ENCODE measurements around the gene DLGAP4. TPM values are rescaled to one million over a fixed set of nuclear protein-coding genes. Genes with fewer than 3 reads are reported as not detected.

The DLGAP4 gene
- total RNA-seq, 1 donor from 2014 or later, result 31.5 TPM

DNA sequence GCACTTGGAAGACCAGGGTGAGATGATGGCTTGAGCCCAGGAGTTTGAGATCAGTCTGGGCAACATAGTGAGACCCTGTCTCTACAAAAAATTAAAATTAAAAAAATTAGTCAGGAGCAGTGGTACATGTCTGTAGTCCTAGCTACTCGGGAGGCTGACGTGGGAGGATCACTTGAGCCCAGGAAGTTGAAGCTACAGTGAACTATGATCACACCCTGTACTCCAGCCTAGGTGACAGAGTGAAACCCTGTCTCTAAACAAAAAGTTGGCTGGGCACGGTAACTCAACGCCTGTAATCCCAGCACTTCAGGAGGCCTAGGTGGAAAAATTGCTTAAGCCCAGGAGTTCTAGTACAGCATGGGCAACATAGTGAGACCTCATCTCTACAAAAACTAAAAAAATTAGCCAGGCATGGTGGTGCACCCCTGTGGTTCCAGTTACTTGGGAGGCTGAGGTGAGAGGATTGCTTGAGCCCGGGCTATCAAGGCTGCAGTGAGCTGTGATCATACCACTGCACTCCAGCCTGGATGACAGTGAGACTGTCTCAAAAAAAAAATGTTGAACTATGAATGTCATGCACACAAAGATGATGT, 174.4 kb downstream of the DLGAP4 start:
- no peak for ATAC-seq

DNA sequence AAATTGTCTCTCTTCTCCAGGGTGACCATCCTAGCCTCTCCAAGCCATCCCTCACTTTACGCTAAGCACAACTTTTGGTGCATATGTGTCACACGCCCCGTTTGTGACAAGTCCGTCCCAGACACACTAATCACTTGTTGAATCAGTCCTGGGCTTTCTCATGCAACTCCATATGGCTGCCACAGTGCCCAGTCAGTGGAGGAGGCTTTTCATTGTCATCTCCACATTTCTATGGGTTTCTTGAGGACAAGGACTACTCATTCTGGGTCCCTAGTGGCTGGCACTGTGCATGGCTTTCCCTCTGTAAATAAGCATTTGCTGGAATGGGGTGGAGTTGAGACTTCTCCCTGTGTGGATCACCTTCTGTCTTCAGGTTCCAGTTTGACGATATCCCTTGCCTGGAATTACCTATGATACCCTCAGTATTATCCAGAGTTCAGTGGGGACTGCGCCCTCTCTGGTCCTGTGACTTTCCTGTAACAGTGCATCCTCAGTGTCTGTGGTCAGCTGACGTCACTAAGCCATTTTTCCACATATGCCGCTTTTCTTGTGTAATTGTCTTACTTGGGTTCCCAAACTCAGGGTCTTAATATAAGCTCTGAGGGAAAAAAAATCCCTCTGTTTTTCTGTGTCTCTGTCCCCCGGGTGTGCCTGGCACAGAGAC, 175.4 kb downstream of the DLGAP4 start:
- ATAC-seq, result no peak

DNA sequence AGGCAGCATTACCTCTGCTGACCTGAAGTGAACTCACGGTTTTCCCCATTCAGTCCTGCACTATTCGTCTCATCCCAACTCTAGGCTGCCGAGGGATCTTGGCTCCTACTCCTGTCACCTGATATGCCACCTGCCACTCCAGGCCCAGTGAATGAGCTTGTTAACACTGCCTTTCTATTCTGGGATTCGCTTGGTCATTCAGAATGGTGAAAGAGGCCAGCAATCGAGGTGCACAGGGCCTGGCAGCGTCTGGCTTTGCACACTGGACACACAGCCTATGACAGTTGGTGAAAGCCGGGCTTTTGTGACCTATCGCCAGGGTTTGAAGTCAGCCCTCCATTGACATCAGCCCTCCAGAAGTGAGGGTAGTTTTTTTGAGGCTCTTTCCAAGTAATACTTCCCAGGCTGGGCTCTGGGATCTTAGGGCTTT, 175.9 kb downstream of the DLGAP4 start:
- ATAC-seq, result no peak

DNA sequence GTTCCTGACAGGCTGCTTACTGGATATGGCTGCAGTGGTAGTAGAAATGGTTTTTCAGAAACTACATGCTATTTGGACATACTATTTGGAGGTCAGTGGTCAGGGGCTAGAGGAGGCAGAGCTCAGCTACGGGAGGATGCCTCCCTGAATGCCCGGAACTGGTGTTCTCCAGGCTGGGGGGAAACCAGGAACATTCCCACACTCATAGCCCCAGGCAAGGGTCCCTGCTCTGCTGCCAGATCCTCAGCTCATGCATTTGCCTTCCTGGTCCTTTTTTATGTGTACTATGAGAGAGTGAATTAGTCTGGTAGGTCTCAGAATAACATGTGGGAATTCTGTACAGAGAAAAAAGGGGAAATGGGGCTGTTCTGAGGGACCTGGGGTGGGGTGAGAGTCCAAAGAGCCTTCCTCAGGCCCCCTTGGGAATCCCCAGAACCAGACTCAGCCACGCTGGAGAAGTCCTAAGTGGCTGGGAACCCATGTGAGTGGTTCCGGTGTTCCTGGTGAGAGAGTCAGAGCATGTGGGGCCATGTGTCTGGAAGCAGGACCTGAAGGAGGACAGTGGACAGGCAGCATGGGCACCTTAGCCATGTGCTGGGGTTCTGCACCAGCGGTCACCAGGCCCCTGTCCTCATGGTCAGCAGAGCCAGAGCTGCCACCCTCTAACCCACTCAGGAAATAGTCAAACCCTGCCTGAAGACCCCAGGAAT, 177.2 kb downstream of the DLGAP4 start:
- ATAC-seq, result no peak

DNA sequence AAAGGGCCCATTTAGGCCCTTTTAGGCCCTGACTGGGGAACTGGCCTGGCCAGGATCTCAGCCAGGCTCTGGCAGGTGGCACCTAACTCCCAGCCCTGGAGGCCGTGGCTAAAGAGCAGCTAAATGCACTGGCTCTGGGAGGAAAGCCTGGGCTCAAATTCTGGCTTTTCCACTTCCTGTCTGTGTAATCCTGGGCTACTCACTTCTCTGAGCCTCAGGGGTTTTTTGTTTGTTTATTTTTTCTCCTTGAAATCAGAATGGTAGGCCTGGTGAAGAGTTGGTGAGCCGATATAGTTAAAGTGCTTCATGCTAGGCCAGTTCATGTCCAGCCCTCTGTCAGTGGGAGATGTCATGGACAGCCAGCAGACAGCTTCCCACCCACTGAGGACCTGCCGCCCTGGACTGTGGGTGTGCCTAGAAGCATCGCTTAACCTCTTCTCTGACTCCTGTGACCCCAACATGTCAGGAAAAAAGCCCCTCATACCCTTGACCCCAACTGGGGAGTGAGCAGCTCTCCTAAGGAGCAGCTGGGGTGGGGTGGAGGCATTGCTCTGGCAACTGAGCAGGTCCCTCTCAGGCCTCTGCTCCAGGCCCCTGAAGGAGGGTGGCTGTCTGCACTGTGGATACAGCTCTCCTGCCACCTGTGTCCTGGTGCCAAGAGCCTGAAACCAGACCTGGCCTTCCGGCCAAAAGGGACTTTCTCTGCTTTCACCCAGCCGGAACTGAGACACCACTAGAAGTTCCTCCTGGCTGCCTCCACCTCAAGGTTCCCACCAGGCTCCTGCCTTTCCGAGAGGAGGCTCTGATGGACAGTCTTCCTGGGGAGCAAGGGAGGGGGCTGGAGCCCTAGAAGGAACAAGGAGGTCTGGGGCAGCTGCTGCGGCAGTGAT, 178.0 kb downstream of the DLGAP4 start:
- ATAC-seq, result no peak

DNA sequence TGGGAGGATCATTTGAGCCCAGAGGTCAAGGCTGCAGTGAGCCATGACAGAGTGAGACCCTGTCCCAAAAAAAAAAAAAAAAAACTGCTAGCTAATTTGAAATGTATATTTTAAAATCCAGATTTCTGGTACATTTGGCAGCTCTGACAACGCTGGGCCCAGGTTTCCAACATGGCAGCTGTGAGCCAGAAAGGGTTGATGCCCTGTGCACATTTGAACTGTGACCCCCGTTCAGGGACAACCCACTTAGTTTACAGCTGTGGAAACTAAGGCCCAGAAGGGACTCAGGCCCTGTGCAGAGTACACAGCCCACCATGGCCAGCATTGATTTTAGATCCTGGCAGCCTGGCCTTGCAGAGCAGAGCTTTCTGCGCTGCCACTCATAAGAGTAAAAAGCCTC, 179.1 kb downstream of the DLGAP4 start:
- ATAC-seq, result no peak

DNA sequence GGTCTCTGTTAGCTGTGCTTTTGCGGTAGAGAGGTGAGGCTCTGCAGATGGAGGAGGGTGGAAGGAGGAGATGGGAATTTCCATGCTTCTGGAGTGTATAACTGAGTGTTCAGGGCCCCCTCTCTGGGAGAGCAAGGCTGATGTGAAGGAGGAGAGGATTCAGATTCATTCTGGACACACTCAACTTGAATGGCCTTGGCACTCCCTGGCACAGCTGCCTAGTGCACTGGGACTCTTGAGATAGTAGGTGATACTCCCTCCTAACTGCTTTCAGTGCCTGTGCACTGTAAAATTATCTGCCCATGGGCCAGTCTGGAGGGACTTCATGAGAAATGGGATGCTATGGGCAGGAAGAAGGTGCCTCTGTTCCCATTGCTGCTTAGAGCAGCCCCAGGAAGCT, 180.9 kb downstream of the DLGAP4 start:
- no peak for ATAC-seq

DNA sequence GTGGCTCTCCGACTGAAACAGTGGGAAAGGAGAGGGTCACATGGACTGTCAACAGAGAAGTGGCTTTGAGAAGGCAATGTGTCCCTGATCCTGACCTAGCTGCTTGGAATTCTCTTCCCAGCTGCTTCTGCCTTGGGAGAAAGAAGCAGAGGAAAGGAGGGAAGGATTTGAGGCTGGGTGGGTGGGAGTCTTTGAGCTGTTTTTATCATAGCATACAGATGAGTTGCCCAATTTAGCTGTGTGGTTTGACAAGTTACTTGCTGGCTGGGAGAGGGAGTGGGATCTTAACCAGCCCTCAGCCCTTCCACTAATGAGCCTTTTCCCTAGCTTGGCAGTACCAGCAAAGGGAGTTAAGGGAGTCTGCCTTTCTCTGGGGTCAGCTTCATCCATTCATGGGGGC, 184.1 kb downstream of the DLGAP4 start:
- no peak for ATAC-seq

DNA sequence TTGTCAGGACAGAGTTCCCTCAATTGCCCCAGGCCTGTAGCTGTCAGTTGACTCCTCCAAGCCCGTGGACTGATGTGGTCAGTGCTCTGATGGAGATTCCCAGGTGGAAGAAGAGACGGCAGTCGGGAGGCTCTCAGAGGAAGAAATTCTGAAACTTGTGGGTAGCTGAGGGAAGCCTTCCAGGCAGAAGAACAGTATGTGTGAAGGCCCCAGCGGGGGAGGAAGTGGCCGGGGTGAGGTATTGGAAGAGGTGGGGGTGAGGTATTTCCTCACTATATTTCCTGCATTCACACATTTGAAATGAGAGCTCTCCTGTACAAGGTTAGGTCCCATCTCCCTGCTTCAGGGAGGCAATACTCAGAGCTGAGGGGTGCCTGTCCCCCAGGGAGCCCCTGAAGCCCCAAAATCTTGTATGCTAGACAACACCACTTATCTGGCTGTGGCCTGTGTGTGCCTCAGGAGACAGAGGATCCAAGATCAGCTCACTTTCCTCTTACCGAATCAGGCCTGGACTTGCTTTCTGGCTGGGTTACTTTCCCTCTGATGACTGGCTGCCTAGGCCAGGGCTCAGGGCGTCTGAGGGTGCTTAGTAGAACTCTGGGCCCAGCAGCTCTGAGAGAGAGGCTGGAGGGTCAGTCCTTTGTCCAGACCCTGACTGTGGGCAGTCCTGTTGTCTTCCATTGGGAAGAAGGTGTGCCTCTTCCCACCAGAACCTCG, 185.9 kb downstream of the DLGAP4 start:
- peak; percentile 73 for ATAC-seq

DNA sequence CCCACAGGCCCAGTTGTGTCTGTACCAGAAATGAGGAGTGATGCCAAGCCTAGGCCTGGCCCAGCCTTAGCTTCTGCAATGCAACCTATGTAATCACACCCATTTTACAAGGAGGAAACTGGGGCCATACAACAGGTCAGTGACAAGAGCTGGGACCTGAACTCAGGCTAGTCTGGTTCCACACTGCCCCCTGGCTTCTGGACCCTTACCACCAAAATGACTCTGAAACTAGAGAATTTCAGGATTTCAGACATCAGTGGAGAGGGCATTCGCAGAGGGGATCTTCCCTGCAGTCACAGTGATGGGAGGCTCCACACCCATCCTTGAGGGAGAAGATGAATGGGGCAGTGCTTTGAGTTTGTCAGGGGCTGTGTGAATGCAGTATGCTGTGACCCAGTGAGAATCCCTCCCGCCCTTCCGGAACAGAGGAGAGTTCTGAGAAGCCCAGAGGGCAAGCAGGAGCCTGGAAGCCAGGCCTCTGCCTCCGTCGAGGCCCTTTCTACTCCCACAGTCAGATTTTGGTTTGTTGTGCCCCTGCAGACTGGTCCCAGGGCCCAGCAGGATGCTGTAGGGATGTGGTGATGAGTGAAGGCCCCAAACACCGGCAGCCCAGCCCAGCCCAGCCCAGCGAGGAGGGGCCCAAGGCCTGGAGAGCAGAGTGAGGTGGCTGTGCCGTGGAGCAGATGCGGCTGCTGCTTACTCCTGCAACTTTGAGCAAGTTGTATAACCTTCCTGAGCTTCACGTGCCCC, 187.1 kb downstream of the DLGAP4 start:
- peak; percentile 48 for ATAC-seq

DNA sequence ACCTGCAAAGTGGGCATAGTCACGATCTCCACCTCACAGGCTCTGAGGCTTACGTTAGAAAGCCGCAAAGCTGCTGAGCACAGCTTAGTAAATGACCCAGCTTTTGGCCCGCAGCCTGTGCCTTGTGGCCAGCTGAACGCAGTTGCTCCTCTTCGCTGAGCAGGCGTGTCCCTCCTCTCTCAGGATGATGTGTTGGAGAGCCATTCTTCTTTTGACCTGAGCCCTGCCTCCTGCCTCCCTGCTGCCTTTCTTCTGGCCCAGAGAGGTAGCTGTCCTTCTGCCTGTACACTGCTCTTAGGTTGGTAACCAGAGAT, 187.6 kb downstream of the DLGAP4 start:
- peak; percentile 14 for ATAC-seq

DNA sequence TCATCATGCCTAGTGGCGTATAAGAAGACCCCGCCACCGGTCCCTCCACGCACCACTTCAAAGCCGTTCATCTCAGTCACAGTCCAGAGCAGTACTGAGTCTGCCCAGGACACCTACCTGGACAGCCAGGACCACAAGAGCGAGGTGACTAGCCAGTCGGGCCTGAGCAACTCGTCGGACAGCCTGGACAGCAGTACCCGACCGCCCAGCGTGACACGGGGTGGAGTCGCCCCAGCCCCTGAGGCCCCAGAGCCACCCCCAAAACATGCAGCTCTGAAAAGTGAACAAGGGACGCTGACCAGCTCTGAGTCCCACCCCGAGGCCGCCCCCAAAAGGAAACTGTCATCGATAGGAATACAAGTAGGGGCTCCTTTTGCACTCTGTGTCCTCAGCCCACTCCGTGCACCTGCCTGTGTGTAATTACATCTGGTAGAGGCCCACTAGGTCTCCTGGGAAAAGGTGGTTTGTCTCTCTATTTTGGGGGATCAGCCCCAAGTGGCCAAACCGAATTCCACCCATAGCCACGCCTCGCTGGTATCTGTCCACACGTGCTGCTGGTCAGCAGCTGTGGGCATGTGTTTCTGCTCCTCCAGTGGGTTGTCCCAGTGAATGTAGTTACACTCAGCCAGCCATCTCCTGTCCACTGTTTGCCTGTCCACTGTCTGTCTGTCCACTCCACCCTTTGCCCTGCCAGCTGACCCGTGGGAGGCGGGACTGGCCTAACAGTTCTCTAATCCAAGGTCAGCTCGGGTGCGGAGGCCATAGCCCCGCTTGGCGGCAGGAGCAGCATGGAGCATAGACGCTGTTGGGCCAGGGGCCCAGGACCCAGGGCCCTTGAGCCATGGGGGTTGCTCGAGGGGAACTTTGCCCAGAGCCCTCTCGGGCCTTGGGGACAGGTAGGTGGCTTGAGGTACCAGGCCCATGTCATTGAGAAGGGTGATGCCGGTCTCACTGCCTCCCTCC, 190.8 kb downstream of the DLGAP4 start:
- ATAC-seq, result peak; percentile 5

DNA sequence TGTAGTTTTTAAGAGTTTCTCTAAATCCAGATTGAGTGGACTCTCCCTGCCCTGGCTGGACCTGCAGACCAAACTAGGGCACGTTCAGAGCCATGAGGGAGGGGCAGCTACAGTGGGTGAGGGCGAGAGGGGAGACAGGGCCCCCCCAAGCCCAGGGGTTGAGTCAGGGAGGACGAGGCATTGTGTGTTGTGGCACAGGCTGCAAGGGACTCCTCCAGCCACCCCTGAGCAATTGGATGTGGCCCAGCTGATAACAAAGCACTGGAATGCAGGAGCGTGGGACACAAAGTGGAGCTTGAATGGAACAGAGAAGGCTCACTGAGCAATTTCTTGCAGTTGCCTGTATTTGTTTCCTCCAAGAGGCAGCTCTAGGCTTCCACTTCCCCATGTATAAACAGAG, 191.7 kb downstream of the DLGAP4 start:
- no peak for ATAC-seq

DNA sequence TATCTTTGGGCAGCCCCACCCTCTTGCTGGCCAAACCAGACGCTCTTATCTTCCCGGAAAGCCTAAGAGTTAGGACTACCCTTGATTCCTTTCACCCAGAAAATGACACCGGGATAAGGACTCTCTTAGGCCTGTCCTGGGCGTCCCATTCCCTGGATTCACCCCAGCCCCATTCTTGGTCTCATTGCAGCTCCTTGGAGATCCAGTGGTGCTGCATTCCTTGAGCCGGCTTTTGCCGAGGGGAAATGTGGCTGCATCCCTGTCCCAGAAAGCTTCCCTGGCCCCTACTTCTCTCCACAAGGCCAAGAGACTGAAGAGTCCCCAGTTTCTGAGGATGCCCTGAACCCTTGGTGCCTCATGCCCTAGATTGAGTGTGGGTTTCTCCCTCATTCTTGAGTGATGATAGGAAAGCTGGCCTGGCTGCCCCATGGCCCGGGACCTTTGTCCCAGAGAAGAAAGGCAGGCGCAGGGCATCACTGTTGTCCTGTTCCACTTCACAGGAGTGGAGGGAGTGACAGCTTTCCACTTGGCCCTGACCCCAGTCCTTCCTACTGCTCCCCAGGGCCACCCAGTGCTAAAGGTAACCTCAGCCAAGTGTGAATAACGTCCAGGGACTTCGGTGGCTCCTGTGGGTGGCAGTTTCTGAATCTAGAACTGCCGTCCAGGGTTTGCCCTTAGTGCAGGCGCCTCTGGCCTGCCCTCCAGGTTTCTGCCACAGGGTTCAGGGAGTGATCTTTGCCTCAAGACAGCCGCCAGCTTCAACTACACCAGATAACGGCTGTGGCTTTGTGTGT, 192.4 kb downstream of the DLGAP4 start:
- no peak for ATAC-seq

DNA sequence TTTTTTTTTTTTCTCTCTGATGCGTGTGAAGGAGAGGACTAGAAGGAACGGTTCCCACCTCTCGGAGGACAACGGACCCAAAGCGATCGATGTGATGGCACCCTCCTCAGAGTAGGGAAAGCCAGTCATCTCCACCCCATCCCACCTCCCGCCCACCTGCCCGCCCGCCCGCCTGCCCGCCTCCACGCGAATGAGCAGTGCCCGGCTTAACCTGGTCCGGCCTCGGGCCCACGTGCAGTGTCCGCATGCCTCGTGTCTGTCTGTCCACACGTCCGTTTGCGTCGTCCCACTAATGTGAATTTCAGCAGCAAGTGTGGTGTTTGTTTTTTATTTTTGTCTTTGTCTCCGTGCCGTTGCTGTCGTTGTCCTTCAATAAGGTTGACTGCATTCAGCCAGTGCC, 193.1 kb downstream of the DLGAP4 start:
- ATAC-seq, result no peak

DNA sequence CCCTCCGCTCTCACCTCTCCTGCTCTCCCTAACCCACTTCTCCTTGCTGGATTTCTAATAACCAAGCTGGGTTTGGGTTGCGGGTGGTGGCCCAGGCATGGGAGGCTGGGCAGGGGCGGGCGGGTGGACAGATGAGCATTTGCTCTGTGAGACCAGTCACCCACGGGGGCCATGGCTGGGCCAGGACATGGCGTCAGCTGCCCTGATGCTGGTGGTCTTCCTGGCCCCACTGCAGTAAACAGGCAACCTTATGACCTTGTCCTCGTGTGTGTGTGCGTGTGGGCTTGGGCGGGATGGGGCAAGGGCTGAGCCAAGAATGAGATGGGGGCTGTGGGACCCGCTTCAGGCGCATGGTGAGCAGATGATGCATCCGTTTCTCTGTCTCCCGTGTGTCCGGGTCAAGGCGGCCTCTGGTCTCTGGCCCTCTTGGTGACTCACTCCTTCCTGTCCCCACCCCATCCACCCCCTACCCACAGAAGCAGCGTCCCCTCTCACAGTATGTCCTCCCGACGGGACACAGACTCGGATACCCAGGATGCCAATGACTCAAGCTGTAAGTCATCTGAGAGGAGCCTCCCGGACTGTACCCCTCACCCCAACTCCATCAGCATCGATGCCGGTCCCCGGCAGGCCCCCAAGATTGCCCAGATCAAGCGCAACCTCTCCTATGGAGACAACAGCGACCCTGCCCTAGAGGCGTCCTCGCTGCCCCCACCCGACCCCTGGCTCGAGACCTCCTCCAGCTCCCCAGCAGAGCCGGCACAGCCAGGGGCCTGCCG, 193.8 kb downstream of the DLGAP4 start:
- peak; percentile 17 for ATAC-seq

DNA sequence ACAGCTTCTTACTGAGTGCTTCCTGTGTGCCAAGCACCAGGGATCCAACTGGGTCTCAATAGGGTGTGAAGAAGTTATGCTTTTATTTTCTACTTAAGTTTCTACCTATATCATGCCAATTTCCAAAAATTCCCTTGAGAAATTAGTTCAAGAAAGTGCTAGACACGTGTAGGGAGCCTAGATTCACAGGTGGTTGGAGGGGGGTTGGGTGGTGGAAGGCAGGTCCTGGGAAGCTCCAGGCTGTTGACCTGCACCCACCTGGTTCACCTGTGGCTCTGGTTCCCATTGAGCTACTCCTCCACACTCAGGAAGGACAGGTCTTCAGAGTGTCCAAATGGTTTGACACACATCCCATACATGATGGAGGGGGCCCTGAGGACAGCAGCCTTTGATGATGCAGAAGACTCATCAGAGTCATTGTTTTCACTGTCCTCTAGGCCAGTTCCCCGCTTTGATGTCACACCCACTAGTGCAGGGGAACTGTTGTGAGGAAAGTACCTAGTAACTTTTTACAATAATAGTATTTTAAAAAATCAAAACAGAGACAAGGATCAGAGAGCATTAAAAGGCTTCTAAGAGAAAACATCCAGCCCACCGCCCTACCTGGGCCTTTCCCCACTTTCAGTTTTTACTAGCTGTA, 195.3 kb downstream of the DLGAP4 start:
- ATAC-seq, result no peak

DNA sequence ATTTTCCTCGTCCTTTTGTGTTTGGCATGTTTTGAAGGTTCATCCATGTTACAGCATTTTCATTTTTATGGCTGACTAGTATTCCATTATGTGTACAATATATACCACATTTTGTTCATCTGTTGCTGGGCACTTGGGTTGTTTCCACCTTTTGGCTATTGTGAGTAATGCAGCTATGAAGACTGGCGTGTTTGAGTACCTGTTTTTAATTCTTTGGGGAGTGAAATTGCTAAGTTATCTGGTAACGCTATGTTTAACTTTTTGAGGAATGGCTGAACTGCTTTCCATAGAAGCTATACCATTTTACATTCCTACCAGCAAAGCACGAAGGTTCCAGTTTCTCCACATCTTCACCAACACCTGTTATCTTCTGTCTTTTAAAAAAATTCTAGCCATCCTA, 198.2 kb downstream of the DLGAP4 start:
- ATAC-seq, result no peak

All from esophagus mucosa (tissue), 1 donor.